Caco-2 (cell line): ENCODE measurements around the gene CLEC18A. TPM values are rescaled to one million over a fixed set of nuclear protein-coding genes. Genes with fewer than 3 reads are reported as not detected.

Experiments used
- microRNA-seq: library from miRNA; unstranded; fragments of <30 nt; microRNA quantifications from one replicate; pipeline ENCODE4 v1.2.0, GENCODE V29; 2022
- total RNA-seq: library from RNA; stranded (reverse); gene quantifications from 2 replicates; pipeline ENCODE4 v1.2.3, GENCODE V29; 2022

The CLEC18A gene
- total RNA-seq, 1 experiment from 2014 or later: 1.3 TPM

Small RNA genes lying within 50 kb of the gene (microRNA-seq; reads per million reads assigned to microRNA genes)
- 1,144 reads per million, percentile 89 among the genes with 10 or more reads in this experiment for gene MIR140

Other genes with a start within 250 kb of the CLEC18A start
- 96.2 and 119 TPM in 2 replicates for gene NQO1, start 224.8 kb upstream of the CLEC18A start, total RNA-seq
- gene NOB1, start 196.4 kb upstream of the CLEC18A start, total RNA-seq: 115 and 120 TPM in 2 replicates
- gene WWP2, start 189.0 kb upstream of the CLEC18A start, total RNA-seq: 39.7 and 43.9 TPM in 2 replicates
- 40.2 and 42.9 TPM in 2 replicates for gene PDPR, start 163.0 kb downstream of the CLEC18A start, total RNA-seq
- 0.50 TPM in 1 of 2 replicates, not detected in the other for gene CLEC18C, start 222.5 kb downstream of the CLEC18A start, total RNA-seq